ENCODE measurements around the gene GTF3A.

The GTF3A gene

GRCh38 chr13:27427641-27428040 is 3.2 kb downstream of the GTF3A start:
- no peak for DNase-seq (ENCODE audit: low read depth in 2 of 2)
- no peak for TF ChIP-seq CTCF (IDR thresholded peaks at IDR 0.05; ENCODE audit: low read depth, low read length)
- H3K4me3 ChIP-seq (replicated peaks in 1 of 2; ENCODE audit: low read depth in 2 of 2, low read length in 2 of 2), result no peak overlapping the region

- TF ChIP-seq CTCF (IDR thresholded peaks at IDR 0.05; ENCODE audit: low read depth, low read length), result no peak
- DNase-seq (ENCODE audit: low read depth in 2 of 2), result no peak
- H3K4me3 ChIP-seq (replicated peaks in 1 of 2; ENCODE audit: low read depth in 2 of 2, low read length in 2 of 2), result no peak overlapping the region
These were observed 3.7 kb downstream of the GTF3A start for GRCh38 chr13:27428160-27428559.

GRCh38 chr13:27432180-27432579 is 7.8 kb downstream of the GTF3A start:
- no peak overlapping the region for H3K4me3 ChIP-seq (replicated peaks in 1 of 2; ENCODE audit: low read depth in 2 of 2, low read length in 2 of 2)
- no peak for DNase-seq (ENCODE audit: low read depth in 2 of 2)
- no peak for TF ChIP-seq CTCF (IDR thresholded peaks at IDR 0.05; ENCODE audit: low read depth, low read length)

GRCh38 chr13:27432611-27433210 is 8.3 kb downstream of the GTF3A start:
- H3K4me3 ChIP-seq (replicated peaks in 1 of 2; ENCODE audit: low read depth in 2 of 2, low read length in 2 of 2), result no peak overlapping the region
- DNase-seq (ENCODE audit: low read depth in 2 of 2), result no peak
- TF ChIP-seq CTCF (IDR thresholded peaks at IDR 0.05; ENCODE audit: low read depth, low read length), result no peak

- TF ChIP-seq CTCF (IDR thresholded peaks at IDR 0.05; ENCODE audit: low read depth, low read length), result no peak
- DNase-seq (ENCODE audit: low read depth in 2 of 2), result no peak
These were observed 12.7 kb downstream of the GTF3A start for GRCh38 chr13:27437126-27437525.

GRCh38 chr13:27440408-27440807 is 16.0 kb downstream of the GTF3A start:
- no peak for TF ChIP-seq CTCF (IDR thresholded peaks at IDR 0.05; ENCODE audit: low read depth, low read length)
- DNase-seq (ENCODE audit: low read depth in 2 of 2), result no peak
- no peak overlapping the region for H3K4me3 ChIP-seq (replicated peaks in 1 of 2; ENCODE audit: low read depth in 2 of 2, low read length in 2 of 2)

More at GRCh38 chr13:27437126-27437525, 12.7 kb downstream of the GTF3A start:
- no peak overlapping the region for H3K4me3 ChIP-seq (replicated peaks in 1 of 2; ENCODE audit: low read depth in 2 of 2, low read length in 2 of 2)

GRCh38 chr13:27442071-27442647 is 17.7 kb downstream of the GTF3A start:
- no peak for TF ChIP-seq CTCF (IDR thresholded peaks at IDR 0.05; ENCODE audit: low read depth, low read length)
- no peak overlapping the region for H3K4me3 ChIP-seq (replicated peaks in 1 of 2; ENCODE audit: low read depth in 2 of 2, low read length in 2 of 2)
- no peak for DNase-seq (ENCODE audit: low read depth in 2 of 2)

All from cardiac fibroblast (primary cell).